ENCODE measurements around the gene OR56A3. TPM values are rescaled to one million over a fixed set of nuclear protein-coding genes. Genes with fewer than 3 reads are reported as not detected.

The OR56A3 gene
- total and polyA plus RNA-seq, 2 of the 4 experiments (the other 2 are of a cell fraction), result not detected

DNA sequence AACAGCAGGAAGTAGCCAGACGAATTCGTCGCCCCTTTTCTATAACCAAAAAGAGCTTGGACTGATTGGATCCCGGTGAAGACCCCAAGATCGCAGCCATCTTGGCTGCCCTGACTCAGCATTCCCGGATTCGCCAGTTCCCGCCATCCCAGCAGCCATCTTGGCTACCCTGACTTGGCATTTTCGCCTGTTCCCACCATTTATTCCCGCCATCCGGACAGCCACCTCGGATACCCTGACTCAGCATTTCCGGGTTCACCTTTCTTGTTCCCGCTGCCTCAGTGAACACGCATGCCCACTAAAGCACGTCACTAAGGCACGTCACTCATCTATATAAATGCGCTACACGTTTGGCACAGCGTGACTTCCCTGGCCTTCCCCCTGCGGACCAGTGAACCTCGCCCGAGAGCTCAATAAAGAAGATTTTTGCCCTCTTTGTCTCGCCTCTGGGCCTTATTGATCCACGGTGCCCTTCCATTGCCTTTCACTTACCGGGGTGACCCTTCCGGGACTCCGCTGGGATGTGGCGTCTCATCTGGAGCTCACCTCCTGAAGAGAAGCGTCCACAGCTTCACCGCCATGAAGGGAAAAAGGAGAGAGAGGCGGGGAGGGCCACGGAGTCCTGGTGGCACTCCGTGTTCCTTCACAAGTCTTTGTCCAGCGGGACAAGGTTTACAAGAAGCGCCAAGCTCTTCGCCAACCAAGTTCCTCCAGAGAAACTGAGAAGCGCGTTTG lies 4.0 kb upstream of the OR56A3 start:
- in situ Hi-C loops (cut with MboI; ENCODE audit: low sequenced_read_pairs), result no loop called here
- 68% methylated on average over 22 of the region's 39 CpGs; no CpG with 5 or more reads in 1 of the 2 experiments for WGBS, 2 experiments (ENCODE audit: extremely low coverage in 2 of 2, insufficient read length in 1 of 2)
- no peak overlapping the region for H2BK5ac ChIP-seq (ENCODE audit: low read depth, low read length, poor library complexity, severe bottlenecking)
- no peaks in the 10 kb centered on the region for H3K27me3 ChIP-seq (ENCODE audit: control insufficient read depth, insufficient read depth, low read length)
- no peak overlapping the region for H2AK5ac ChIP-seq (ENCODE audit: low read depth, low read length)
- no peaks in the 10 kb centered on the region for H3K79me1 ChIP-seq (ENCODE audit: low read depth in 1 of 2, low read length in 2 of 2)
- no peak overlapping the region for H2AK9ac ChIP-seq (replicated peaks; ENCODE audit: low read depth, low read length, poor library complexity)
- H2BK120ac ChIP-seq (ENCODE audit: low read depth, low read length), result no peak overlapping the region
- H2AFZ ChIP-seq (replicated peaks; ENCODE audit: low read length, poor library complexity), result no peak overlapping the region
- no TSS peak for BruUV-seq (replicated peaks)
- ChIA-PET CTCF (no interaction called here), POLR2A (ENCODE audit: unreplicated experiment) (no interaction called here)
- H3K9me3 ChIP-seq (ENCODE audit: control insufficient read depth, insufficient read depth, low read length), result peaks cover 25% of the 10 kb centered on the region
- no peak for DNase-seq
- H3K4me2 ChIP-seq (ENCODE audit: low read depth, low read length), result no peak overlapping the region
- H4K91ac ChIP-seq (ENCODE audit: insufficient read depth, low read depth, low read length), result no peak overlapping the region
- ATAC-seq (ENCODE audit: low read depth), result no peak
- H3K23ac ChIP-seq (ENCODE audit: low read depth, low read length), result no peak overlapping the region
- no peak overlapping the region for H3K14ac ChIP-seq (replicated peaks; ENCODE audit: low read depth, low read length)
- H3K4me3 ChIP-seq (ENCODE audit: insufficient read depth, low read depth, low read length), result no peak overlapping the region
- no peaks in the 10 kb centered on the region for H3K4me1 ChIP-seq (ENCODE audit: control insufficient read depth, insufficient read depth, low read length)
- no peak overlapping the region for H3K18ac ChIP-seq (ENCODE audit: low read depth, low read length)
- dilution Hi-C loops (cut with HindIII; ENCODE audit: low sequenced_read_pairs, unreplicated experiment), result no loop called here
- no peak overlapping the region for H2BK20ac ChIP-seq (ENCODE audit: low read depth, low read length)
- H3K9ac ChIP-seq (ENCODE audit: low read depth, low read length), result no peak overlapping the region
- H4K8ac ChIP-seq (ENCODE audit: low read depth in 2 of 2, low read length in 2 of 2), result no peak overlapping the region
- H3K56ac ChIP-seq (ENCODE audit: extremely low read depth, insufficient read depth, low read length), result no peak overlapping the region
- no peaks in the 10 kb centered on the region for H3K36me3 ChIP-seq (ENCODE audit: control insufficient read depth, insufficient read depth, low read length)
- TF ChIP-seq MAFK (IDR thresholded peaks at IDR 0.05; ENCODE audit: low read depth, low read length), result peak; percentile 75
- TF ChIP-seq MXI1 (IDR thresholded peaks at IDR 0.05; ENCODE audit: borderline replicate concordance, low read depth, low read length), result no peak
- H4K5ac ChIP-seq (ENCODE audit: low read depth, low read length), result no peak overlapping the region
- H3K4ac ChIP-seq (ENCODE audit: low read depth, low read length), result no peak overlapping the region
- intact Hi-C loops (cut with micrococcal nuclease), result no loop called here
- H3K9me1 ChIP-seq (ENCODE audit: insufficient read depth, low read length), result no peaks in the 10 kb centered on the region
- no peak overlapping the region for H3K27ac ChIP-seq (ENCODE audit: insufficient read depth, low read length)
- H2BK15ac ChIP-seq (ENCODE audit: low read depth, low read length), result no peak overlapping the region
- no peaks in the 10 kb centered on the region for H4K20me1 ChIP-seq (ENCODE audit: insufficient read depth, low read length)
